ENCODE measurements around the gene DPM3. TPM values are rescaled to one million over a fixed set of nuclear protein-coding genes. Genes with fewer than 3 reads are reported as not detected.
"Not testable (repeated sequence)": the region's sequence is repeated elsewhere in the genome, so short reads cannot be mapped to it uniquely, and the experiment has no call there.

DPM3 gene
- total RNA-seq, 2 donors from 2014 or later = 6.2 to 106 TPM

- ATAC-seq (no peak), DNase-seq (no peak)
- Histone ChIP-seq H3K4me3 (no peak overlapping the region), H3K9me3 (no peaks in the 10 kb centered on the region), H3K4me1 (peaks cover 19% of the 10 kb centered on the region), H3K27me3 (no peaks in the 10 kb centered on the region), H3K27ac (no peak overlapping the region), H3K36me3 (replicated peaks in 1 of 2; ENCODE audit: insufficient read depth in 1 of 2, low read depth in 2 of 2) (peaks cover 0 to 7% of the 10 kb centered on the region in 2 donors)
- intact Hi-C loops (cut with DNase I) = loop anchor here (5.0 kb wide), 2 partner anchors 37 to 77 kb away; no protein-coding TSS in a partner anchor
- TF ChIP-seq CTCF (IDR thresholded peaks at IDR 0.05) = no peak
- TF ChIP-seq POLR2A (IDR thresholded peaks at IDR 0.05) = no peak
- 61 to 66% methylated on average over 5 of the region's 5 CpGs for WGBS, 2 donors
Measured at GRCh38 chr1:155169541-155169940, 29.2 kb upstream of the DPM3 start.

GRCh38 chr1:155168456-155169210, 28.3 kb upstream of the DPM3 start:
- Histone ChIP-seq H3K36me3 (replicated peaks in 1 of 2; ENCODE audit: insufficient read depth in 1 of 2, low read depth in 2 of 2) (peaks cover 0 to 7% of the 10 kb centered on the region in 2 donors), H3K9me3 (no peaks in the 10 kb centered on the region), H3K27me3 (no peaks in the 10 kb centered on the region), H3K4me3 (no peak overlapping the region), H3K27ac (no peak overlapping the region), H3K4me1 (peaks cover 19% of the 10 kb centered on the region)
- WGBS, 2 donors = 72 to 75% methylated on average over 10 of the region's 10 CpGs
- DNase-seq = no peak
- intact Hi-C loops (cut with DNase I) = loop anchor here (5.0 kb wide), 2 partner anchors 36 to 76 kb away; no protein-coding TSS in a partner anchor
- TF ChIP-seq POLR2A (IDR thresholded peaks at IDR 0.05) (no peak), CTCF (IDR thresholded peaks at IDR 0.05) (no peak)
- ATAC-seq = no peak

- intact Hi-C loops (cut with DNase I) = loop anchor here (5.0 kb wide), 2 partner anchors 36 to 76 kb away; no protein-coding TSS in a partner anchor
- H3K27me3 ChIP-seq; H3K27ac ChIP-seq; ATAC-seq; H3K4me3 ChIP-seq; DNase-seq; H3K36me3 ChIP-seq (replicated peaks in 1 of 2; ENCODE audit: insufficient read depth in 1 of 2, low read depth in 2 of 2); H3K9me3 ChIP-seq: not testable (repeated sequence)
- H3K4me1 ChIP-seq = peaks cover 19% of the 10 kb centered on the region
- WGBS, 2 donors = 35 to 38% methylated on average over 4 of the region's 4 CpGs
- TF ChIP-seq POLR2A (IDR thresholded peaks at IDR 0.05) = peak in 1 of 3 donors; percentile 9
Measured at GRCh38 chr1:155168105-155168445, 27.7 kb upstream of the DPM3 start.

- DNase-seq (peak; percentile 90 to 91 (median 91)), ATAC-seq (peak; percentile 85)
- Histone ChIP-seq H3K27me3 (no peaks in the 10 kb centered on the region), H3K27ac (peak overlapping the region in 2 of 4 donors; percentile 2 to 45), H3K4me3 (no peak overlapping the region), H3K9me3 (no peaks in the 10 kb centered on the region), H3K36me3 (replicated peaks in 1 of 2; ENCODE audit: insufficient read depth in 1 of 2, low read depth in 2 of 2) (peaks cover 0 to 7% of the 10 kb centered on the region in 2 donors), H3K4me1 (peaks cover 17% of the 10 kb centered on the region)
- WGBS, 2 donors = 7 to 9% methylated on average over 16 to 25 of the region's 28 CpGs
- intact Hi-C loops (cut with DNase I) = loop anchor here (5.0 kb wide), 2 partner anchors 35 to 75 kb away; no protein-coding TSS in a partner anchor
- TF ChIP-seq CTCF (IDR thresholded peaks at IDR 0.05) (peak; percentile 79 to 95 (median 93)), POLR2A (IDR thresholded peaks at IDR 0.05) (no peak)
Measured at GRCh38 chr1:155167166-155168104, 27.1 kb upstream of the DPM3 start.
